Ectodermal cell (in vitro differentiated cells): ENCODE measurements around the gene ATP10D. TPM values are rescaled to one million over a fixed set of nuclear protein-coding genes. Genes with fewer than 3 reads are reported as not detected.

Source experiments
- H3K27ac ChIP-seq: 2 replicates; pipeline ENCODE4 v1.7.0; 2013; ENCODE audit warnings: mild to moderate bottlenecking, low read depth, low read length; ENCODE audit not compliant: insufficient read depth, poor library complexity, severe bottlenecking
- H3K27me3 ChIP-seq: 2 replicates; pipeline ENCODE4 v1.7.0; 2013; ENCODE audit warnings: mild to moderate bottlenecking, low read length; ENCODE audit not compliant: insufficient read depth, control insufficient read depth, poor library complexity, severe bottlenecking
- H3K36me3 ChIP-seq: one replicate; pipeline ENCODE4 v1.7.0; 2013; ENCODE audit warnings: low read length; ENCODE audit not compliant: control insufficient read depth, insufficient read depth
- H3K4me1 ChIP-seq: one replicate; pipeline ENCODE4 v1.7.0; 2013; ENCODE audit warnings: low read length; ENCODE audit not compliant: control insufficient read depth, insufficient read depth
- H3K4me3 ChIP-seq: 2 replicates; pipeline ENCODE4 v1.7.0; 2013; ENCODE audit warnings: low read depth, low read length, control low read depth; ENCODE audit not compliant: insufficient read depth
- H3K9me3 ChIP-seq: 2 replicates; pipeline ENCODE4 v1.7.0; 2013; ENCODE audit warnings: mild to moderate bottlenecking, low read length, moderate library complexity; ENCODE audit not compliant: control insufficient read depth
- WGBS, 2 experiments: methylation state at CpG; one replicate each; pipeline ENCODE4 v1.1.7; 2013; ENCODE audit warnings: missing lambda C conversion rate in 2 of 2; 5-methylcytosine and 5-hydroxymethylcytosine counted together
- polyA plus RNA-seq, 4 experiments: library from polyadenylated mRNA; stranded (reverse); fragments of 50-300 nt; gene quantifications; one replicate each; pipeline ENCODE4 v1.2.3, GENCODE V29; 2013

Gene ATP10D
- 8.3 TPM for polyA plus RNA-seq (2013, experiment 1 of 4)
- polyA plus RNA-seq (2013, experiment 2 of 4), result 6.0 TPM
- polyA plus RNA-seq (2013, experiment 3 of 4), result 4.8 TPM
- 5.1 TPM for polyA plus RNA-seq (2013, experiment 4 of 4)

DNA sequence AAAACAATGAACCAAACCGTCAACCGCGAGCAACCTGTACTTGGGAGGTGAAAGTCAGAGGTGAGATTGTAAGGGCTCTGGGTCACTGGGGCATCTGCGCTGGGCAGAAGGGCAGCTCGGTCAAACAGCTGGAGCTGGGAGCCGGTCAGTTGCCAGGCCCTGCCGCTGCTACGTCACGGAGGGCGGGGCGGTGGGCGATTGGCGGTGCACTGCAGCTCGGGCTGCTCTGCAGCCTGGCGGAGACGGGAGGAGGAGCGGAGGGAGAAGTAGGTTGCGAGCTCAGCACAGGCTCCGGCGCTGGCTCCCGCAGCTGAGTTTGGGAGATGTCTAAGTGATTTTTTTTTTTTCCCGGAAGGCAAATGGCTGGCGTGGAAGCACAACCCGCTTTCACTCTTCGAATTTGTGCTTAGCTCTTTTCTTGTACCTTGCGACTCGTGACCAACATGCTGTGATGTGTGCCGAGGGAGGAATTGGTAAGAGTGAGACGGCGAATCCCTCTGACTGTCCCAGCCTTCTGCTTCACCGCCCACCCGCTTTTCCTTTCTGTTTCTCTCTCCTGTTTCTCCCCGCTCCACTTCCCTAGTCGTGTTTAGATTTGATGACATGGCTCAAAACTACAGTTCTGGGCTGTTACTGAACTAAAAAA is at the start of gene ATP10D:
Gene ATP10D (plus strand): TSS at position 229 of the 646 bp plus-strand sequence. CDS start 27,266 bp downstream, outside the sequence.
- 0 to 1% methylated on average over 33 to 34 of the region's 34 CpGs for WGBS, 2 experiments
- Histone ChIP-seq H3K36me3 (no peaks in the 10 kb centered on the region), H3K9me3 (no peaks in the 10 kb centered on the region), H3K4me1 (peaks cover 7% of the 10 kb centered on the region), H3K27me3 (no peaks in the 10 kb centered on the region), H3K27ac (no peak within 1 kb of the TSS), H3K4me3 (peak within 1 kb of the TSS; percentile 57)

DNA sequence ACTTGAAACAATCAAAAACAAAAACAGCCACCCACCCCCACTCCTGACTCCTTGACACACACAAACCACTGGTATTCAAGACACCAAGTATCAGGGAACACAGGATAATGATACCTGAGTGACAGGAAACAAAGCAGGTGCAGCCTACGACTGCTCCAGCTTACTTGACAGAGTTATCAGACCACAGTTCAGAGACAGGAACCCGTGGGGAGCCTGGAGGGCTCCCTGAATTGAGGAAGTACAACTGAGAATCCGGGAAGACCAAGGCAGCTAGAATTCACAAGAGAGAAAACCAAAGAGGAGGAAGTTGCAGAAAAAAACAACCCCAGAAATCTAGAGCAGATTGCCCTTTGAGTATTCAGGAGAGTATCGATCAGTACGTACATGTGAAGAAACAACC is 42.1 kb upstream of the ATP10D start:
- H3K4me3 ChIP-seq, result no peak overlapping the region
- H3K9me3 ChIP-seq, result no peaks in the 10 kb centered on the region
- no peaks in the 10 kb centered on the region for H3K27me3 ChIP-seq
- no peaks in the 10 kb centered on the region for H3K36me3 ChIP-seq
- no peak overlapping the region for H3K27ac ChIP-seq
- H3K4me1 ChIP-seq, result no peaks in the 10 kb centered on the region
- 89 to 92% methylated on average over 5 of the region's 5 CpGs for WGBS, 2 experiments

DNA sequence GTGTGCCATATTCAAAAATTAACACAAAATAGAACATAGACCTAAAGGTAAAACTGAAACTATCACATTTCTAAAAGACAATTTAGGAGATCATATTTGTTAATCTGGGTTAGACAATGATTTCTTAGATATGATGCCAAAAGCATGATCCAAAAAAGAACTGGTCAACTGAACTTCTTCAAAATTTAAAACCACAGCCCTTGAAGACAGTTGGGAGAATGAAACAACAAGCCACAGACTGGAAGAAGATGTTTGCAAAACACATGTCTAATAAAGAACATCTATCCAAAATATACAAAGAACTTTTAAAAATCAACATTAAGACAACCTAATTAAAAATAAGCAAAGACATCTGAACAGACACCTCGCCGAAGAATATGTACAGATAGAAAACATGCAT is 41.0 kb upstream of the ATP10D start:
- Histone ChIP-seq H3K4me1 (no peaks in the 10 kb centered on the region), H3K4me3 (no peak overlapping the region), H3K27me3 (no peaks in the 10 kb centered on the region), H3K9me3 (no peaks in the 10 kb centered on the region), H3K36me3 (no peaks in the 10 kb centered on the region), H3K27ac (no peak overlapping the region)
- 91 to 93% methylated on average over 2 of the region's 2 CpGs for WGBS, 2 experiments

DNA sequence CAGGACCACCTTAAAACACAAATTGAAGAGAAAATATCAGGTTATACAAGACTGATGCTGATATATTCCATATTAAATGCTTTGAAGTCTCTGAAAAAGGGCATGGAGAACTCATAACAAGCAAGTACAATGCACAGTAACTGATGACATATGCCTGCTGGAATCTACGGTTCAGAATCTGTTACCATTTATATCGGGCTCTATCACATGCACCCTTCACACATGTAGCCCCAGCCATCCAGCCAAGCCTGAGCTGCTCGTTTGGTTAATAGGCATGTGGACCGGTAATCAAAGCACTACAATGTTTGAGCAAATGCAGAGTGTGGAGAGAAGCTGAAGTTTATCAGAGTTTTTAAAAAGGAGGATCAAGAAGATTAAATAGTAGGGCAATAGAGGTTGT is 33.4 kb upstream of the ATP10D start:
- Histone ChIP-seq H3K9me3 (no peaks in the 10 kb centered on the region), H3K27ac (no peak overlapping the region), H3K4me1 (no peaks in the 10 kb centered on the region), H3K4me3 (no peak overlapping the region), H3K27me3 (no peaks in the 10 kb centered on the region), H3K36me3 (peaks cover 4% of the 10 kb centered on the region)
- WGBS, 2 experiments, result 78 to 86% methylated on average over 4 of the region's 4 CpGs

DNA sequence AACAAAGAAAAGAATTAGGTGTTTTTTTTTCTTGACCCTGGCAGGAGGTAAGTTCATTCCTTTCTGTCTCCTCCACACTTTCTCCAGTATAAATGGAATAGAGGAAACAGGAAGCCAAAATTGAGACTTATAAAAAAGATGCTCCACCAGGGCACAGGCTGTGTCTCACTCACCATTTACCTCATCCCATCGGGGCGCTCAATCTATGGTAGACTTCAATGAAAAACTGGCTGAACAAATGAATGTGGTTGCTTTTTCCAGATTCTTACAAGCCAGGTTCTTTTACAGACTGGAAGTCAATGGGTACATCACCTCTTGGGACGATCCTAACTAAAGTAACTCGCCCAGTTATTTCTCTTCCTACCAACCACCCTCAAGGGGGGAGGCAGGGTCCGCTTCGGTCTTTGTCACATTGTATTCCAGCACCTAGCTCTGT is 22.3 kb upstream of the ATP10D start:
- Histone ChIP-seq H3K4me3 (peak overlapping the region; percentile 69), H3K27me3 (no peaks in the 10 kb centered on the region), H3K36me3 (no peaks in the 10 kb centered on the region), H3K9me3 (no peaks in the 10 kb centered on the region), H3K4me1 (peaks cover 4% of the 10 kb centered on the region), H3K27ac (no peak overlapping the region)
- 5 to 7% methylated on average over 6 of the region's 6 CpGs for WGBS, 2 experiments

DNA sequence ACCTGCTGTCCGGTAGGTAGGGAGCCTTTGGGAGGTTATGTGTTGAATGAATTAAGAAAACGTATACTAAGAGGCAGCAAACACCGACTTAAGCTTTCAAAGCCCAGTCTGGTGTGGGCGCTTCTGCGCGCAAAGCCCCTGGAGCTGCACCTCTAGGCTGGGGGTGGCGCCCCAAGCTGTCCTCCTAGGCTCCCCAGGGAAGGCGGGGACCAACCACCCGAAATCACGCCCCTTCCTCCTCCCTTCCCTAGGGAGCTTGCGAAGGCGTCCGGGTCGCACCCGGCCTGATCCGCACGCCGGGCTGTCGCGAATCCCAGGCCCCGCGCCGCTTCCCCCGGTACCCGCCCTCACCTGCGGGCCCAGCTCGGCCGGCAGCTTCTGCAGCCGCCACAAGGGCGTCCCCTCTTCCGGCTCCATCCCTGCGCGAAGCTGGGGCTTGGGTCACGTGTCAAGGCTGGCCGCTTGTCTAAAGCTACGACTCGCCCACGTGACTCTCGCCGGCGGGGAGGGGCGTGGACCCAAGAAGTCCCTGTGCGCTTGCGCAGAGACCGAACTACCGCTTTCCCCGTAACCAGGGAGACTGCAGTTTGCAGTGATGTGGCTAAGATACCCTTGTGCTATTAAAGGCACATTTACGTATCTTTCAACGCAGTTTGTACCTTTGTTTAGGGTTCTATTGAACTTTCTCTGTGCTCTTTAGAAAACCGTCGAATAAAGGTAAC is 21.7 kb upstream of the ATP10D start, which contains the start of gene COMMD8:
Gene COMMD8 (minus strand): TSS at position 468 of the 722 bp plus-strand sequence. CDS start 51 bp downstream, at position 417.
- H3K4me3 ChIP-seq, result peak within 1 kb of the TSS; percentile 69
- H3K27ac ChIP-seq, result no peak within 1 kb of the TSS
- 0 to 1% methylated on average over 51 of the region's 51 CpGs for WGBS, 2 experiments
- H3K9me3 ChIP-seq, result no peaks in the 10 kb centered on the region
- peaks cover 4% of the 10 kb centered on the region for H3K4me1 ChIP-seq
- H3K36me3 ChIP-seq, result no peaks in the 10 kb centered on the region
- H3K27me3 ChIP-seq, result no peaks in the 10 kb centered on the region

DNA sequence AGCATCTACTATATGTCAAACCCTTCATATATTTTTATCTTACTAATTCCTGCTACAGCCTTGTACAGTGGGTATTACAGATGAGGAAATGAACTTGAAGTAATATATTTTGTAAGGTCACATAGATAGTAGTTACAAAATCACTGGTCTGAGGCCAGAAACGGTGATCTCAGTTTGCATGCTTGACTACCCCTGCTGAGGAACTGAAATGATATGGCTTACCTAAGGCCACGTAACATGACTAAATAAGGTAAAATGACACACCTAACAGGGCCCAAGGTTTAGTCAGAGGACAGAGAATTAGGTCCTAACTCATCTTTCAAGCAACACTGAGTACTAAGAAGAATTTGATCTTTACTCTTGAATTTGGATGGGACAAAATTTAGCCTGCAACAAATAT is 20.1 kb upstream of the ATP10D start:
- 85 to 91% methylated on average over 2 of the region's 2 CpGs for WGBS, 2 experiments

DNA sequence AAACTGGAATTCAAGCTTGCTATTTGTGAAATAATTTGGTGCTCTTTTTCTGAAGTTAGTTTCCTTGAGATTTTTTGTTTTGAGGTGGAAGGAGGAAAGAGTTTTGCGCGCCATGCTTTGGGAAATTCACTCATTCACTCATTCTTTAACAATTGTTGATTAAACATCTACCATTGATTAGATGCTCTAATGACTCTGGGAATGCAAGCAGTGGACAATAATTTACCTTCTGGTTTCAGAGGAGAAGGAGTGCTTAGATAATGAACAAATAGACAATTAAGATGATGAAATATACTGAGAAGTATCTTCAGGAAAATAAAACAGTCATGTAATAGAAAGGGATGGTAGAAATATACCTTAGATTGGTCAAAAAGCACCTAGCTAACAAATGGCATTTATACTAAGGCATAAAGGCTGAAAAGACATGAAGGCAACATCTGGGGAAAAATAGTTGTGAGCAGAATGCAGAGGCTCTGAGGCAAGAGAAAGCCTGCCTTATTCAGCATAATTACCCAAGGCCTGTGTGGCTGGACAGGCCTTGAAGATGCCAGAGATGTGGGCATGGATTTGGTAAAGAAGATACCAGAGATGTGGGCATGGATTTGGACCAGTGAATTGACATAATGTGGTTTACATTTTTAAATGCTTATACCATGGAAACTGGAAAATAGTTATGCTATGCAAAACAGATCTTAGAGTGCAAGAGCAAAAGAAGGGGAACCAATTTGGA is 18.9 kb upstream of the ATP10D start:
- Histone ChIP-seq H3K27me3 (no peaks in the 10 kb centered on the region), H3K27ac (no peak overlapping the region), H3K4me3 (no peak overlapping the region), H3K36me3 (no peaks in the 10 kb centered on the region), H3K4me1 (peaks cover 4% of the 10 kb centered on the region), H3K9me3 (no peaks in the 10 kb centered on the region)
- WGBS, 2 experiments, result no CpG with 5 or more reads among the region's 2 CpGs

More for the DNA sequence above, 20.1 kb upstream of the ATP10D start:
- H3K36me3 ChIP-seq, result no peaks in the 10 kb centered on the region
- no peak overlapping the region for H3K27ac ChIP-seq
- H3K4me1 ChIP-seq, result peaks cover 4% of the 10 kb centered on the region
- H3K27me3 ChIP-seq, result no peaks in the 10 kb centered on the region
- no peaks in the 10 kb centered on the region for H3K9me3 ChIP-seq
- no peak overlapping the region for H3K4me3 ChIP-seq

DNA sequence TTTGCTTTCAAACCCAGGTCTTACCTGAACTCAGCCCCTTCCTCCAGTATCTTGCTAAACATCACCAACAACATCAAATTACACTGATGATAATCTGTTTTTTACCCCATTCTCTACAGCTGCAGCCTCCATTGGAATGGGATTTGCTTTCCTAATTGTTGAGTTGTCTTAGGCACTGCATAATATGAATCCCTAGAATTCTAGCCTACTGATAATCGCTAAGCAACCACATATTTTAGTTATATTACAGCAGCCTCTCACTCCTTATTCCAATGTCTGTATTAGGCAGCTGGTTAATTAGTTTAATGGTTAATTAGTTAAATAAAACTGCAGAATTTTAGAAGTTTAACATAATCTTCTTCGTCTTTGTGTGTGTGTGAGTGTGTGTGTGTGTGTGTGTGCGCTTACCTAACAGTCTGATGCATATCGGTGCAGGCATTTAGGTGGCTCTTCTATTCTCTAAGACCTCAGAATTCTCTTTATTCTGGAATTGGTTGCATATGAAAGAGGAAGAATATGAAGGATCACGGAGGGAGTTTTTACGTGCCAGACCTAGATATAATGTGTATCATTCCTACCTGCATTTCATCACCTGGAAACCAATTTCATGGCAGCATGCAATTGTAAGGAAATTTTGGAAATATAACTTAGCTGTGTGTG is 16.2 kb upstream of the ATP10D start:
- H3K27ac ChIP-seq, result no peak overlapping the region
- no peaks in the 10 kb centered on the region for H3K36me3 ChIP-seq
- WGBS, 2 experiments, result 81 to 84% methylated on average over 3 to 6 of the region's 6 CpGs
- no peaks in the 10 kb centered on the region for H3K4me1 ChIP-seq
- no peaks in the 10 kb centered on the region for H3K27me3 ChIP-seq
- no peaks in the 10 kb centered on the region for H3K9me3 ChIP-seq
- no peak overlapping the region for H3K4me3 ChIP-seq
